ENCODE data around the gene HOXD8. TPM values are rescaled to one million over a fixed set of nuclear protein-coding genes. Genes with fewer than 3 reads are reported as not detected.

The HOXD8 gene
- total and polyA plus RNA-seq, 2 of the 8 experiments (the other 6 are each of a cell fraction or from before 2014, with no cell fraction given): not detected

DNA sequence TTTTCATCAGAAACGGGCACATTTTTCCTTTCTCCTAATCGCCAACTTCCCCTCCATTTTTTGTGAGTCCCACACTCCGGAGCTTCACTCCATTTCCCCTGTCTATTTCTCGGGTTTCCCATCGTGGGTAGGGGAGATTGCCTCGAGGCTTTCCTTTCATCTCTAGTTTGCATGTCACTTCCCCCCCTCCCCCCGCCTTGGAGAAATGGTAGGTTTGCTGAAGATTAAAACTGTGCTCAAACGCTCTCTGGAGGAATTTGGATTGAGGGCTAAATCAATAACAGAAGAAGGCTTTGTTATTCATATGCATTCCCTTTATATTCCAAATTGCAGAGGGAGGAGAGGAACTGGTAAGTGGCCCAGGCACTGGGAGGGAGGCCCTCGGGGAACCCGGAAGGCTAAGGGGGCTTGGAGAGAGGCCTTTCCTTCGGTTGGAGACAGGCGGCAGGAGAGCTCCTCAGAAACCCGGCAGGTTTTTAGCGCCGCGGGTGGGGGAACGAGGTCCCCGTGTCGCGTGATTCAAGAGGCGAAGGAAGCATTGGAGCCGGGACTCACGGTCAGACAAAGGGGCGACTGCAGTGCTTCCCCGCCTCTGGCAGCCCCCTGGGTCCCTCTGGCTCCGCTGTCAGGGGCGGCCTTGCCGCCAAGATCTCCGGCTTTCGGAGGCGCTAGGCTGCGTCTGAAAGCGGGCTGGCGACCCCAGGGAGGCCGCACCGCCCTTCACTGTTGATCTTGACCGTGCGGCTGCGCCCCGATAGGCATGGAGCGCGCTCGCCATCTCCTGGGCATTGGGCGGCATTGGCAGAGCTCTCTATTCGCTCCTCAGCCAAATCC, 32.3 kb upstream of the HOXD8 start (continued):
- TF ChIP-seq CHD7 (IDR thresholded peaks at IDR 0.05; ENCODE audit: insufficient replicate concordance, low read length) (peak; percentile 56), MAFK (IDR thresholded peaks at IDR 0.05; ENCODE audit: low read depth, low read length) (no peak), KDM5A (IDR thresholded peaks at IDR 0.05; ENCODE audit: low read length) (no peak), MAX (IDR thresholded peaks at IDR 0.05) (no peak), RNF2 (IDR thresholded peaks at IDR 0.05; ENCODE audit: borderline replicate concordance, low read depth, low read length, missing control alignments, poor library complexity, severe bottlenecking) (peak; percentile 53), KDM1A (IDR thresholded peaks at IDR 0.05; ENCODE audit: borderline replicate concordance, low read length) (no peak), GTF2F1 (IDR thresholded peaks at IDR 0.05; ENCODE audit: borderline replicate concordance, low read depth, low read length) (no peak)
- TF ChIP-seq, protein P1, sequence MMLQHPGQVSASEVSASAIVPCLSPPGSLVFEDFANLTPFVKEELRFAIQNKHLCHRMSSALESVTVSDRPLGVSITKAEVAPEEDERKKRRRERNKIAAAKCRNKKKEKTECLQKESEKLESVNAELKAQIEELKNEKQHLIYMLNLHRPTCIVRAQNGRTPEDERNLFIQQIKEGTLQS (IDR thresholded peaks at IDR 0.05; ENCODE audit: insufficient read depth, low read depth, low read length): no peak
